Measurements from ENCODE around the gene POU5F1.

DNA sequence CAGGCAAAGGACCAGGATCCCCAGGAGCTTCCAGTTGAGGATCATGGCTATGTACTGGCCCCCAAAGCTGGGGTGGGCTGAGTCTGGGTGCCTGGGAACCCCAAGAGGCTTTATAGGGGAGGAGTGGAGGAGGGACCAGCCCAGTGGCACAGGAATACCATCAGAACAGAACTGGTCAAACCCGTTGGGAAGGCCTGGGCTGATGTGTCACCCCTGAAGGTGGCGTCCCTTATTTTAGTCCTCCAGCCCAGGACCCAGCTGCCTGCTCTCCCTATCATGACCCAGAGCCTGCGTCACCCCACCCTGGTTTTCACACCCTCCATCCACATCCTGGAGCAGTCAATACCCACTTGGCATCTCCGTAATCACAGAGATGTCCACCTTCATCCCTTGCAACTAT, 31.5 kb downstream of the POU5F1 start, which contains the start of gene PSORS1C2:
- TF ChIP-seq, protein P1, sequence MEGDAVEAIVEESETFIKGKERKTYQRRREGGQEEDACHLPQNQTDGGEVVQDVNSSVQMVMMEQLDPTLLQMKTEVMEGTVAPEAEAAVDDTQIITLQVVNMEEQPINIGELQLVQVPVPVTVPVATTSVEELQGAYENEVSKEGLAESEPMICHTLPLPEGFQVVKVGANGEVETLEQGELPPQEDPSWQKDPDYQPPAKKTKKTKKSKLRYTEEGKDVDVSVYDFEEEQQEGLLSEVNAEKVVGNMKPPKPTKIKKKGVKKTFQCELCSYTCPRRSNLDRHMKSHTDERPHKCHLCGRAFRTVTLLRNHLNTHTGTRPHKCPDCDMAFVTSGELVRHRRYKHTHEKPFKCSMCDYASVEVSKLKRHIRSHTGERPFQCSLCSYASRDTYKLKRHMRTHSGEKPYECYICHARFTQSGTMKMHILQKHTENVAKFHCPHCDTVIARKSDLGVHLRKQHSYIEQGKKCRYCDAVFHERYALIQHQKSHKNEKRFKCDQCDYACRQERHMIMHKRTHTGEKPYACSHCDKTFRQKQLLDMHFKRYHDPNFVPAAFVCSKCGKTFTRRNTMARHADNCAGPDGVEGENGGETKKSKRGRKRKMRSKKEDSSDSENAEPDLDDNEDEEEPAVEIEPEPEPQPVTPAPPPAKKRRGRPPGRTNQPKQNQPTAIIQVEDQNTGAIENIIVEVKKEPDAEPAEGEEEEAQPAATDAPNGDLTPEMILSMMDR (IDR thresholded peaks at IDR 0.05; ENCODE audit: low read depth, low read length): no peak
- TF ChIP-seq POLR2A (IDR thresholded peaks at IDR 0.05; ENCODE audit: extremely low read depth, insufficient read length) (no peak), MYC (IDR thresholded peaks at IDR 0.05; ENCODE audit: low read depth, low read length) (no peak)
- TF ChIP-seq, protein P2, sequence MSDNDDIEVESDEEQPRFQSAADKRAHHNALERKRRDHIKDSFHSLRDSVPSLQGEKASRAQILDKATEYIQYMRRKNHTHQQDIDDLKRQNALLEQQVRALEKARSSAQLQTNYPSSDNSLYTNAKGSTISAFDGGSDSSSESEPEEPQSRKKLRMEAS (IDR thresholded peaks at IDR 0.05; ENCODE audit: low read depth, low read length): no peak

Data from NB4 (cell line).